ENCODE measurements around the gene NLGN4X. TPM values are rescaled to one million over a fixed set of nuclear protein-coding genes. Genes with fewer than 3 reads are reported as not detected.

The NLGN4X gene
- total RNA-seq, 1 donor from 2014 or later, result not detected

DNA sequence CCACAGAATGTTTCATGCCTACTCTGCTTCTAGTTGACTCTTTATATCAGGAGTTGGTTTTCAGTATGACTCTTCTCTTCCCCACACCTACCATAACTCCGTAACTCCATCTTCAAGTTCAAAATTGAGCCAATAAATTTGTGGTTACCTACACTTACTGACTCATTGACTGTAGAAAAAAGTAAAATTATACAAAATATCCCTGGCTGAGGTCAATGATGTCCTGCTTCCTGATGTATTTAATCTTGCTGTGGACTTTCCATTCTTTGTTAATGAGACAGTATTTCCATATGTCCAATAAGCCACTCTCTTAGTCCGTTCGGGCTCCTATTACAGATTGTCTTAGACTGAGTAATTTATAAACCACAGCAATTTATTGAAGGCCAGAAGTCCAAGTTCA is 9.9 kb upstream of the NLGN4X start:
- no peaks in the 10 kb centered on the region for H3K36me3 Mint-ChIP-seq (ENCODE audit: unreplicated experiment)
- H3K4me1 Mint-ChIP-seq (ENCODE audit: unreplicated experiment), result no peaks in the 10 kb centered on the region
- no peaks in the 10 kb centered on the region for H3K27me3 Mint-ChIP-seq (ENCODE audit: unreplicated experiment)
- DNase-seq (ENCODE audit: extremely low spot score, unreplicated experiment), result no peak
- TF ChIP-seq, protein P1, sequence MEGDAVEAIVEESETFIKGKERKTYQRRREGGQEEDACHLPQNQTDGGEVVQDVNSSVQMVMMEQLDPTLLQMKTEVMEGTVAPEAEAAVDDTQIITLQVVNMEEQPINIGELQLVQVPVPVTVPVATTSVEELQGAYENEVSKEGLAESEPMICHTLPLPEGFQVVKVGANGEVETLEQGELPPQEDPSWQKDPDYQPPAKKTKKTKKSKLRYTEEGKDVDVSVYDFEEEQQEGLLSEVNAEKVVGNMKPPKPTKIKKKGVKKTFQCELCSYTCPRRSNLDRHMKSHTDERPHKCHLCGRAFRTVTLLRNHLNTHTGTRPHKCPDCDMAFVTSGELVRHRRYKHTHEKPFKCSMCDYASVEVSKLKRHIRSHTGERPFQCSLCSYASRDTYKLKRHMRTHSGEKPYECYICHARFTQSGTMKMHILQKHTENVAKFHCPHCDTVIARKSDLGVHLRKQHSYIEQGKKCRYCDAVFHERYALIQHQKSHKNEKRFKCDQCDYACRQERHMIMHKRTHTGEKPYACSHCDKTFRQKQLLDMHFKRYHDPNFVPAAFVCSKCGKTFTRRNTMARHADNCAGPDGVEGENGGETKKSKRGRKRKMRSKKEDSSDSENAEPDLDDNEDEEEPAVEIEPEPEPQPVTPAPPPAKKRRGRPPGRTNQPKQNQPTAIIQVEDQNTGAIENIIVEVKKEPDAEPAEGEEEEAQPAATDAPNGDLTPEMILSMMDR (IDR thresholded peaks at IDR 0.05), result no peak
- H3K4me3 Mint-ChIP-seq (ENCODE audit: unreplicated experiment), result no peak overlapping the region
- peaks cover 35% of the 10 kb centered on the region for H3K9me3 Mint-ChIP-seq (ENCODE audit: unreplicated experiment)
- H3K27ac Mint-ChIP-seq (ENCODE audit: unreplicated experiment), result no peak overlapping the region

DNA sequence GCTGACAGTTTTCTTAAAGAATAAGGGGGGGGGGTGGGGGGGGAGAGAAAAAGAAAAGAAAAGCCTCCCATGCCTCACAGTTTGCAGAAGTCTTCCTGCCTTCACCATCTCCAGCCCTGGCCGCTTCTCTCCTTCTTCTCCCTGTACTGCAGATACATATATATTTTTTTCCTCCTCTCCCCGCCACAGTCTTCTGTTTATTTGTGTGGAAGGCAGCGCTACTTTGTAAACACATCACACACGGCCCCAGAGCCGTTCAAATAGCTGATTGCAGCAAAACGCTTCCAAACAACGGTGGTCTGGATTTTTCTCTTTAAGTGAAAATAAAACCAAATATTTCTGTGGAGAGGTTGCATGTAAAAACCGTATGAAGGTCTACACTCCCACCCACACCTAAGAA is 732 bp downstream of the NLGN4X start:
- no peaks in the 10 kb centered on the region for H3K9me3 Mint-ChIP-seq (ENCODE audit: unreplicated experiment)
- H3K36me3 Mint-ChIP-seq (ENCODE audit: unreplicated experiment), result no peaks in the 10 kb centered on the region
- H3K27me3 Mint-ChIP-seq (ENCODE audit: unreplicated experiment), result peaks cover 39% of the 10 kb centered on the region
- H3K27ac Mint-ChIP-seq (ENCODE audit: unreplicated experiment), result no peak overlapping the region
- peaks cover 7% of the 10 kb centered on the region for H3K4me1 Mint-ChIP-seq (ENCODE audit: unreplicated experiment)
- no peak for DNase-seq (ENCODE audit: extremely low spot score, unreplicated experiment)
- TF ChIP-seq, protein P1 (IDR thresholded peaks at IDR 0.05), result no peak
- H3K4me3 Mint-ChIP-seq (ENCODE audit: unreplicated experiment), result no peak overlapping the region

DNA sequence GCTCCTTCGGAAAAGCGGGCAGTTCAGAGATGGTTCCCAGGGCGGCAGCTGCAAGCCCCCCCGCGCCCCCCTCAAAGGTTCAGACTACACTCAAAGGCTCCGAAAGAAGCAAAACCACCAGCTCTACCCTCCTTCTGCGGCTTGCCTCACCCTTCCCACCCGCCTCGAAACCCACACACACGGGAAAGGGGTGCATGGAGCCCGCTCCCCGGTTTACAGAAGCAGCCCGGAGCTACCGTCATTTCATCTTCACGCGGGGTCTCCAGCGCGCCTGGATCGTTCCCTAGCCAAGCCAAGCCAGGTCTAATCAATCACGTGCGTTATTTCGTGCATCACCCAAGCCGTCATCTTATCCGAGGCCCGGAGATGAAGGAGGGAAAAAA is 1.2 kb downstream of the NLGN4X start:
- Mint-ChIP-seq H3K36me3 (ENCODE audit: unreplicated experiment) (no peaks in the 10 kb centered on the region), H3K27me3 (ENCODE audit: unreplicated experiment) (peaks cover 39% of the 10 kb centered on the region), H3K4me1 (ENCODE audit: unreplicated experiment) (peaks cover 7% of the 10 kb centered on the region), H3K9me3 (ENCODE audit: unreplicated experiment) (no peaks in the 10 kb centered on the region), H3K4me3 (ENCODE audit: unreplicated experiment) (peak overlapping the region; percentile 5), H3K27ac (ENCODE audit: unreplicated experiment) (no peak overlapping the region)
- DNase-seq (ENCODE audit: extremely low spot score, unreplicated experiment), result no peak
- TF ChIP-seq, protein P1 (IDR thresholded peaks at IDR 0.05), result no peak

DNA sequence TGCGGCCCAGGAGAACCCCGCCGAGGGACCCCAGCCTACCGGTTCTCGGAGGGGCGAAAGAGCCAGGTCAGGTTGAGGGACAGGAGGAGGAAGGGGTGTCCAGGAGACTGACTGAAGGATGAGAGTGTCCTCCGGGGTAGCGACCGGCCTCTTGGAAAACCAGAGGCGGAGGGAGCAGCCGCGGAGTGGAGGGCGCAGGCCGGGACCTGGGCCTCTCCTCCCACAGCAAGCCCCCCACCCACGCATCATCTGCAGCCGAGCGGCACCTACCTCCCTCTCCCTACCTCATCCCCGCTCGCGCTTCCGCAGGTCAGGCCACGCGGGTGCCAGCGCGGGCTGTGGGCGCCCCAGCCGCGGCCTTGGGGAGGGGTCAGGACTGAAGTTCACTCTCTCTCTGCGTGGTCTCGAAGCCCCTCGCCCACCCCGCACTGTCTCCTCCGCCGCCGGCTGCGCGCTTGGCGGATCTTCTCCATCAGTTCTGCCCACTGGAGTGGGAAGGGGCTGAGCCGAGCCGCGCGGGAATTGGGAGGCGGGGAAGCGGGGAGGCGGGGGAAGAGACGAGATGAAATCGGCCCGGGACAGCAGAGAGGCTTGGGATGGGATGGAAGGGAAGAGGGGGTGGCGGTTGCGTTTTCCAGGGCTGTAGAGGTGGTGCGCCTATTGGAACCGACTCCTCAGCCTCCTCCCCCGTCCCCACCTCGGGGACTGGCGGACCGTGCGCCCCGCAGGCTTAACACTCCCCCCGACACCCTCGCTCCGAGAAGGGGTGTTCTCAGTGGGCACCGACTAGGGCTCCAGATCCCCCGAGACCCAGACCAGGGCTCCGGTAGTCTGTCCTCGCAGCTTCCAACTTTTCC is 1.8 kb downstream of the NLGN4X start:
- H3K27me3 Mint-ChIP-seq (ENCODE audit: unreplicated experiment), result peaks cover 39% of the 10 kb centered on the region
- TF ChIP-seq, protein P1 (IDR thresholded peaks at IDR 0.05), result no peak
- H3K4me3 Mint-ChIP-seq (ENCODE audit: unreplicated experiment), result no peak overlapping the region
- H3K4me1 Mint-ChIP-seq (ENCODE audit: unreplicated experiment), result peaks cover 7% of the 10 kb centered on the region
- no peaks in the 10 kb centered on the region for H3K9me3 Mint-ChIP-seq (ENCODE audit: unreplicated experiment)
- H3K36me3 Mint-ChIP-seq (ENCODE audit: unreplicated experiment), result no peaks in the 10 kb centered on the region
- no peak for DNase-seq (ENCODE audit: extremely low spot score, unreplicated experiment)
- no peak overlapping the region for H3K27ac Mint-ChIP-seq (ENCODE audit: unreplicated experiment)

DNA sequence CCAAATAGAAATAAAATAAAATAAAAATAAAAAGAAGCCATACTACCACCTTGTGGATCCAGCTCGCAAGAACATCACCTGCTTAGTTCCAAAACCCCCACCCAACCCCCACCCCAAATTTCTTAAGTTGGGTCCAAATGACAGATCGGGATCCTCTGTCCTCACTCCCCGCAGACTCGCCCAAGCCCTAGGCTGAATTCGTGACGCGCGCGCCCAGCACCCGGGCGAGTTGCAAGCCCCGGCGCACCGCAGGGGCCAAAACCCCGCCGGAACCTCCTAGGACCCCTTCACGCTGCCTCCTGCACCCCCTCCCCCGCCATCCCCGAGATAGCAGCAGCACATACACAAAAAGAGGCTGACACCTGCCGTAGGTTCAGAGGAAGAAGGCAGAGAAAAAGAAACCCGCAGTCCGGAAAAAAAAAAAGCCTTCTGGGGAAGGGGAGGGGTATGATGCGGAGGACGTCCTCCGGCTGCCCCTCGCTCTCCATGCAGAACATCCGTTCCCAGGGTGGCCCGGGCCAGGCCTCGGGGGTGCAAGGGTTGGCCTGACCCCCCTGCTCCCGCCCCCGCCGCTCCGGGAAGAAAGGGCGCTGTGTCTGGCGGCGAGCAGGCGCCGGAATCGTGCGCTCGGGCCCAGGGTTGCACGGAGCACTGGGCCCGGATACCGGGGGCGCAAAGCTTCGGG is 2.6 kb downstream of the NLGN4X start:
- peak overlapping the region; percentile 61 for H3K4me3 Mint-ChIP-seq (ENCODE audit: unreplicated experiment)
- peaks cover 7% of the 10 kb centered on the region for H3K4me1 Mint-ChIP-seq (ENCODE audit: unreplicated experiment)
- TF ChIP-seq, protein P1 (IDR thresholded peaks at IDR 0.05), result no peak
- peaks cover 39% of the 10 kb centered on the region for H3K27me3 Mint-ChIP-seq (ENCODE audit: unreplicated experiment)
- no peak overlapping the region for H3K27ac Mint-ChIP-seq (ENCODE audit: unreplicated experiment)
- no peak for DNase-seq (ENCODE audit: extremely low spot score, unreplicated experiment)
- H3K9me3 Mint-ChIP-seq (ENCODE audit: unreplicated experiment), result no peaks in the 10 kb centered on the region
- no peaks in the 10 kb centered on the region for H3K36me3 Mint-ChIP-seq (ENCODE audit: unreplicated experiment)
